Neuronal stem cell (in vitro differentiated cells): ENCODE data around the gene PLS1. TPM values are rescaled to one million over a fixed set of nuclear protein-coding genes. Genes with fewer than 3 reads are reported as not detected.
"Not testable (repeated sequence)": the region's sequence is repeated elsewhere in the genome, so short reads cannot be mapped to it uniquely, and the experiment has no call there.

Source experiments
- DNase-seq: peaks from one replicate; pipeline ENCODE4 v3.0.0-alpha.2; 2013; ENCODE audit warnings: low spot score
- H2AFZ ChIP-seq: one replicate; pipeline ENCODE4 v1.6.1; 2013; ENCODE audit warnings: mild to moderate bottlenecking, low read length, inconsistent platforms
- H2AK5ac ChIP-seq: 2 replicates; pipeline ENCODE4 v1.6.1; 2013; ENCODE audit warnings: low read depth, mild to moderate bottlenecking, inconsistent platforms, low read length, moderate library complexity, mixed read lengths
- H2BK120ac ChIP-seq: 2 replicates; pipeline ENCODE4 v1.6.1; 2013; ENCODE audit warnings: low read depth, mild to moderate bottlenecking, inconsistent platforms, low read length, moderate library complexity, mixed read lengths
- H2BK12ac ChIP-seq: one replicate; pipeline ENCODE4 v1.6.1; 2013; ENCODE audit warnings: low read length, inconsistent platforms
- H2BK15ac ChIP-seq: 2 replicates; pipeline ENCODE4 v1.6.1; 2013; ENCODE audit warnings: mild to moderate bottlenecking, low read length, inconsistent platforms, mixed read lengths
- H2BK5ac ChIP-seq: one replicate; pipeline ENCODE4 v1.6.1; 2013; ENCODE audit warnings: inconsistent platforms, mild to moderate bottlenecking, low read length, moderate library complexity
- H3K14ac ChIP-seq: one replicate; pipeline ENCODE4 v1.6.1; 2013; ENCODE audit warnings: low read length, inconsistent platforms
- H3K18ac ChIP-seq: 2 replicates; pipeline ENCODE4 v1.6.1; 2013; ENCODE audit warnings: low read length, inconsistent platforms
- H3K23ac ChIP-seq: 2 replicates; pipeline ENCODE4 v1.6.1; 2013; ENCODE audit warnings: low read depth, mild to moderate bottlenecking, mixed read lengths, low read length, inconsistent platforms; ENCODE audit not compliant: poor library complexity
- H3K27ac ChIP-seq: replicated peaks from 3 replicates; pipeline ENCODE4 v1.5.1; 2013; ENCODE audit warnings: low read length, inconsistent platforms
- H3K27me3 ChIP-seq, 3 experiments: 2 replicates each; pipeline ENCODE4 v1.6.1; 2013; ENCODE audit warnings: low read length in 3 of 3, mild to moderate bottlenecking in 2 of 3, inconsistent platforms in 1 of 3, low read depth in 1 of 3, mixed read lengths in 1 of 3, moderate library complexity in 1 of 3; ENCODE audit not compliant: control insufficient read depth in 3 of 3, insufficient read depth in 3 of 3
- H3K36me3 ChIP-seq, 2 donors: replicated peaks in 1 of 2; 2 replicates each; pipeline ENCODE4 v1.6.1; 2013; ENCODE audit warnings: low read length in 2 of 2; ENCODE audit not compliant: control insufficient read depth in 2 of 2, insufficient read depth in 2 of 2
- H3K4ac ChIP-seq: 2 replicates; pipeline ENCODE4 v1.6.1; 2013; ENCODE audit warnings: inconsistent platforms, mild to moderate bottlenecking, low read length, moderate library complexity
- H3K4me1 ChIP-seq, 2 donors: 1 replicate in 1 of 2; 2 replicates in 1 of 2; pipeline ENCODE4 v1.6.1; 2013; ENCODE audit warnings: low read length in 2 of 2, low read depth in 1 of 2; ENCODE audit not compliant: control insufficient read depth in 2 of 2, insufficient read depth in 1 of 2
- H3K4me2 ChIP-seq: one replicate; pipeline ENCODE4 v1.6.1; 2013; ENCODE audit warnings: mild to moderate bottlenecking, low read length, inconsistent platforms; ENCODE audit not compliant: insufficient read depth, poor library complexity, severe bottlenecking
- H3K4me3 ChIP-seq, 2 donors: 2 replicates each; pipeline ENCODE4 v1.5.1; 2013; ENCODE audit warnings: low read length in 2 of 2, mild to moderate bottlenecking in 2 of 2, inconsistent platforms in 1 of 2, moderate library complexity in 1 of 2
- H3K79me1 ChIP-seq: one replicate; pipeline ENCODE4 v1.6.1; 2013; ENCODE audit warnings: low read depth, mild to moderate bottlenecking, inconsistent platforms, low read length, moderate library complexity
- H3K9ac ChIP-seq: one replicate; pipeline ENCODE4 v1.6.1; 2013; ENCODE audit warnings: mild to moderate bottlenecking, low read depth, low read length, inconsistent platforms; ENCODE audit not compliant: poor library complexity
- H3K9me3 ChIP-seq, 2 donors: replicated peaks in 1 of 2; 2 replicates each; pipeline versions ENCODE3 to v1.6.1; 2013; ENCODE audit warnings: low read length in 2 of 2, mild to moderate bottlenecking in 2 of 2, inconsistent platforms in 1 of 2, low read depth in 1 of 2, mixed read lengths in 1 of 2, moderate library complexity in 1 of 2; ENCODE audit not compliant: control insufficient read depth in 2 of 2, insufficient read depth in 1 of 2
- H4K8ac ChIP-seq: one replicate; pipeline ENCODE4 v1.6.1; 2013; ENCODE audit warnings: low read depth, mild to moderate bottlenecking, inconsistent platforms, low read length, moderate library complexity
- H4K91ac ChIP-seq: one replicate; pipeline ENCODE4 v1.6.1; 2013; ENCODE audit warnings: low read length, low read depth, mild to moderate bottlenecking, inconsistent platforms; ENCODE audit not compliant: poor library complexity
- whole genome bisulfite sequencing, 2 donors: extraction: QIAGEN DNeasy Blood & Tissue Kit; methylation state at CpG; one replicate each; pipeline ENCODE4 v1.1.7; 2013; ENCODE audit warnings: missing lambda C conversion rate in 2 of 2, mixed read lengths in 1 of 2; ENCODE audit not compliant: insufficient read length in 2 of 2, insufficient replicate concordance in 1 of 2; ENCODE audit errors: extremely low coverage in 2 of 2; 5-methylcytosine and 5-hydroxymethylcytosine counted together
- small RNA-seq: library from polyadenylated mRNA; stranded (forward); fragments of <200 nt; extraction: miRNeasy Mini kit (QIAGEN cat#:217004); gene quantifications from one replicate; pipeline ENCODE3, GENCODE V24; 2013; ENCODE audit not compliant: insufficient read depth

Gene PLS1

GRCh38 chr3:142752605-142753004, 156.4 kb downstream of the PLS1 start:
- not testable (repeated sequence) for H3K9ac ChIP-seq, H3K23ac ChIP-seq, H3K4me1 ChIP-seq, DNase-seq, H4K91ac ChIP-seq, H3K27me3 ChIP-seq, H3K27ac ChIP-seq, H3K14ac ChIP-seq, H2BK120ac ChIP-seq, H3K4me3 ChIP-seq, H2AFZ ChIP-seq, H2BK15ac ChIP-seq, H2AK5ac ChIP-seq, H2BK12ac ChIP-seq, H3K4me2 ChIP-seq, H3K18ac ChIP-seq, H2BK5ac ChIP-seq, H4K8ac ChIP-seq, H3K79me1 ChIP-seq, H3K4ac ChIP-seq
- WGBS, 2 donors = no CpG with 5 or more reads among the region's 4 CpGs
- Histone ChIP-seq H3K9me3 (peaks cover 0 to 11% of the 10 kb centered on the region in 2 donors), H3K36me3 (peaks cover 2 to 30% of the 10 kb centered on the region in 2 donors)

GRCh38 chr3:142754494-142754893, 158.3 kb downstream of the PLS1 start:
- no peak overlapping the region for H2BK12ac ChIP-seq
- no peak overlapping the region for H4K91ac ChIP-seq
- H3K14ac ChIP-seq = no peak overlapping the region
- H2BK15ac ChIP-seq = no peak overlapping the region
- H2BK120ac ChIP-seq = no peak overlapping the region
- H3K4me2 ChIP-seq = no peak overlapping the region
- WGBS, 2 donors = no CpG with 5 or more reads among the region's 1 CpG
- H3K27me3 ChIP-seq = no peaks in the 10 kb centered on the region
- H3K27ac ChIP-seq = no peak overlapping the region
- H2BK5ac ChIP-seq = no peak overlapping the region
- no peak for DNase-seq
- no peak overlapping the region for H3K18ac ChIP-seq
- H3K23ac ChIP-seq = no peak overlapping the region
- H3K4ac ChIP-seq = no peak overlapping the region
- H3K9me3 ChIP-seq = peaks cover 0 to 2% of the 10 kb centered on the region in 2 donors
- no peak overlapping the region for H4K8ac ChIP-seq
- no peaks in the 10 kb centered on the region for H3K79me1 ChIP-seq
- H3K36me3 ChIP-seq = peaks cover 0 to 12% of the 10 kb centered on the region in 2 donors
- no peaks in the 10 kb centered on the region for H3K4me1 ChIP-seq
- H2AK5ac ChIP-seq = no peak overlapping the region
- H3K4me3 ChIP-seq = no peak overlapping the region
- no peak overlapping the region for H3K9ac ChIP-seq
- H2AFZ ChIP-seq = no peak overlapping the region

Small RNA genes lying within 50 kb of the gene (small RNA-seq; reads per million reads assigned to genes)
- not detected for gene RNA5SP143
